CD4-positive, alpha-beta T cell treated with Interleukin-17A for 4 hours (primary cell): ENCODE measurements around the gene USP48.
"Not testable (repeated sequence)": the region's sequence is repeated elsewhere in the genome, so short reads cannot be mapped to it uniquely, and the experiment has no call there.

Experiments used
- DNase-seq: peaks from one replicate; pipeline ENCODE4 v3.0.0-alpha.2; 2020; ENCODE audit warnings: mixed read lengths

USP48 gene, protein sequence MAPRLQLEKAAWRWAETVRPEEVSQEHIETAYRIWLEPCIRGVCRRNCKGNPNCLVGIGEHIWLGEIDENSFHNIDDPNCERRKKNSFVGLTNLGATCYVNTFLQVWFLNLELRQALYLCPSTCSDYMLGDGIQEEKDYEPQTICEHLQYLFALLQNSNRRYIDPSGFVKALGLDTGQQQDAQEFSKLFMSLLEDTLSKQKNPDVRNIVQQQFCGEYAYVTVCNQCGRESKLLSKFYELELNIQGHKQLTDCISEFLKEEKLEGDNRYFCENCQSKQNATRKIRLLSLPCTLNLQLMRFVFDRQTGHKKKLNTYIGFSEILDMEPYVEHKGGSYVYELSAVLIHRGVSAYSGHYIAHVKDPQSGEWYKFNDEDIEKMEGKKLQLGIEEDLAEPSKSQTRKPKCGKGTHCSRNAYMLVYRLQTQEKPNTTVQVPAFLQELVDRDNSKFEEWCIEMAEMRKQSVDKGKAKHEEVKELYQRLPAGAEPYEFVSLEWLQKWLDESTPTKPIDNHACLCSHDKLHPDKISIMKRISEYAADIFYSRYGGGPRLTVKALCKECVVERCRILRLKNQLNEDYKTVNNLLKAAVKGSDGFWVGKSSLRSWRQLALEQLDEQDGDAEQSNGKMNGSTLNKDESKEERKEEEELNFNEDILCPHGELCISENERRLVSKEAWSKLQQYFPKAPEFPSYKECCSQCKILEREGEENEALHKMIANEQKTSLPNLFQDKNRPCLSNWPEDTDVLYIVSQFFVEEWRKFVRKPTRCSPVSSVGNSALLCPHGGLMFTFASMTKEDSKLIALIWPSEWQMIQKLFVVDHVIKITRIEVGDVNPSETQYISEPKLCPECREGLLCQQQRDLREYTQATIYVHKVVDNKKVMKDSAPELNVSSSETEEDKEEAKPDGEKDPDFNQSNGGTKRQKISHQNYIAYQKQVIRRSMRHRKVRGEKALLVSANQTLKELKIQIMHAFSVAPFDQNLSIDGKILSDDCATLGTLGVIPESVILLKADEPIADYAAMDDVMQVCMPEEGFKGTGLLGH

DNA sequence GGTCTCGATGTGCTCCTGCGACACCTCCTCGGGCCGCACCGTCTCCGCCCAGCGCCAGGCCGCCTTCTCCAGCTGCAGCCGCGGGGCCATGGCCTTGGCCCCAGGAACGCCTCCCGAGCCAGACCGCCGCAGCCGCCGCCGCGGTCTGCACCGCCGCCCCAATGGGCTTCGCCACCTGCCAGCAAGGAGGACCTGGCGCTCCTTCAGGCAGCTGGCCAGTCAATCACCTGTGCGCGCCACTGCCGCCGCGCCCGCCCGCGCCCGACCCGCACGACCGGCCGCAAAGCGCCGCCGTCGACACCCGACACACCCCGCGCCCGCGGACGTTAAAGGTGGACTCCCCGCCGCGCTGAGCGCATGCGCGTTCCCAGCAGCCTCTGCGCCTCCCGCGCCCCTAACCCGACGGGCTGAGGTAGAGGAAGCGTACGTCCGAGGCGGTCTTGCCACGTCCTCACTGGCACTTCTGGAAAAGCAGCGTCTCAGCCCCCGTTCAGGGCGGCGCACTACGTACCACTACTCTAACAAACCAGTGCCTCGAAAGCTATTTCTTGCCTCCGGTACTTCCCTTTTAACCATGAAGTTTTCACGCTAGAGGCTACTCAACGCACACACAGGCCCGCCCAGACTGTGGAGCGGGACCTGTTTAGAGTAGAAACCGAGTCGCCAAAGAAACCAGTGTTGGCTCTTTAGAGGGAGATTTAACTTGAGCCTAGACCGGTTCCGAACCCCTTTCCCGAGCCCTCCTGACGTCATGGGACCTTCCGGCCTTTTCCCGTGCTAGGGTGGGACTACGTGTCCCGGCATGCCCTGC, at the start of gene USP48:
Gene USP48 (minus strand): TSS at position 282 of the 811 bp plus-strand sequence. CDS start 192 bp downstream, at position 90.
- peak; percentile 97 for DNase-seq

DNA sequence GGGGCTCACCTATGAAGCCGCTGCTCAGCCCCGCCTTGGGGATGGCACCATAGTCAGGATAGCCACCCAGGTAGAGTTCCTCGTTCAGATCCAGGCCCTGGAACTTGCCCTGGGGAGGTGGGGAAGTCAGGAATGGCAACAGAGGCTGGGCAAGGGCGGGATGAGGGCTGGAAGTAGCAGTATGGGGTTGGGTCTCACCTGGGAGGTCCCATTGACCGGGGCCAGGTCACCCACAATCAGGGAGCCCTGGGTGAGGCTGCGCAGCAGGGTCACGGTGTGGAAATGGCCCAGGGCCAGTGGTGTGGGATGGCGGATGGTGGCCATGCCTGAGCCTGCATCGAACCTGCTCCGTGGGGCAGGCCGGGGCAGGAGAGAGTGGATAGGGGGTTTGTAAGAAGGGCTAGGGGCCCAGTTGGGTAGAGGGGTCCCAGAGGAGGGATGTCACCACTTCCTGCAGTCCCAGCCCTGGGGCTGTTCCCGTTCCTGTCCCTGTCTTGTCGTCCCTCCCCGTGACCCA, 48.6 kb upstream of the USP48 start:
- no peak for DNase-seq

DNA sequence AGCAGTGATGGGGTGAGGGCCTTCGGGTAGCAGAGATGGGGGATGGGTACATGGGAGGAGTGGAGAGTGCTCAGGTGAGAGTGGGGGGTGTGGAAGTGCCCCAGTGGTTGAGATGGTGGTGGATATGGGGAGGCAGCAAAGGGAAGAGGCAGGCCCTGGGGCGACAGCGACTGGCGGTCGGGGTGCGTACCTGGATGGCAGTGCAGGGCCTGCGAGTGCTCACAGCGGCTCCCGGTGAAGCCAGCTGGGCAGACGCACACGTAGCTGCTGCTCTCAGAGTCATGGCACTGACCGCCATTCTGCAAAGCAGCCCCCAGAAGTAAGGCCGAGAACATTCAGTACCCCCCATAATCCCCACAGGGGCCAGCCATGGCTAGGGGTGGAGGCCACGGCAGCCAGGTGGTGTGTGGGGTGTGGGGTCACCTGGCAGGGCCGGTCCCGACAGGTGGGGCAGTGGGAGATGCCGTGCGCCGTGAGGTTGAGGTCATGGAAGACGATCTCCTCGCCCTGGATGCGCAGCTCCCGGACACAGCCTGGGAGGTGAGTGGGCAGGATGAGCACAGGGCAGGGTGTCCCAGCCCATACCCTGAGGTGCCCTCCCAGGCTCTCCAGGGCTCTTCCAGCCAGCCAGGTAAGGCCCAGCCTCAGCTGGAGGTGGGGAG, 48.0 kb upstream of the USP48 start:
- no peak for DNase-seq

DNA sequence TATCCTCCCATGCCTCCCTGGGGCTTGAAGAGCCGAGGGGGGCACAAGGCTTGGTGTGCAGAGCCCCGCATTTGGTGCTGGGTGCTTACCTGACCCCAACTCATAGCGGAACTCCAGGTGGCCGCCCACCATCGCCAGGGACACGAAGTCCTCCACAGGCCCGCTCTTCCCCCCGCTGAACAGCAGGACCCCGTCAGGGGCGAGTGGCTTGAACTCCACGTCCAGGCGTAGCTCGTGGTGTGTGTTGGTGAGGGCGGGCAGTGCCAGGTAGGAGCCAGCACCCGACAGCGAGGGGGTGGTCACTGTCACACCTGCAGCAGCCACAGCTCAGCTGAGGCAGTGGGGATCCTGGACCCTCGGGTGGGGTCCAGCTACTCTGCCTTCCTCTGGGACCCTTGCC, 46.3 kb upstream of the USP48 start:
- DNase-seq: no peak

DNA sequence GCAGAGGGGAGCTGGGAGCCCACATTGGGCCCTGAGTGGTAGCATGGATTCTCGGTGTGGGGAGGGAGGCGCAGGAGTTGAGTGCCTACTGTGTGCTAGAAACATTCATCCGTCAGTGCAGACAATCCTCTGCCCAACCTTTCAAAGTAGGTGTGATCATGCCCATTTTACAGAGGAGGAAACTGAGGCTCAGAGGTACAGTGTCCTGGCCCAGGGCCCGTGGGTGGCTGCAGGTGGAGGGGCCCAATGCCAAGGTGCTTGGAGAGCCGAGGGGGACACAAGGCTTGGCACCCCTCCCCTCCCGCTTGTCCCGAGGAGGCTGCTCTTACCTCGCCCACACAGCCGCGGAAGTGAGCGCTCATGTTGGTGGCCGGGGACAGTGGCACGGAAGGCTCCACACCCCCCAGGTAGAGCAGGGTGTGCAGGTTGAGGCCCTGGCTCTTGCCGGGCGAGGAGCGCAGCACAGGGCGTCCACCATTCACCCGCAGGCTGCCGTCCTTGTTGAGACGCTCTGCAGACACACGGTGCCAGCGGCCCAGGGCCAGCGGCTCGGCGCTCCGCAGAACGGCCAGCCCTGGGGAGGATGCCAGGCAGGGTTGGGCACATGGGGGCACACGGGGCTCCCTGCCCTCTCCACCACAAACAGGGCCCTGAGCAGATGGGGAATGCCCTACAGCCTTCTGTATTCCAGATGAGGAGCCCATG, 45.7 kb upstream of the USP48 start:
- no peak for DNase-seq

DNA sequence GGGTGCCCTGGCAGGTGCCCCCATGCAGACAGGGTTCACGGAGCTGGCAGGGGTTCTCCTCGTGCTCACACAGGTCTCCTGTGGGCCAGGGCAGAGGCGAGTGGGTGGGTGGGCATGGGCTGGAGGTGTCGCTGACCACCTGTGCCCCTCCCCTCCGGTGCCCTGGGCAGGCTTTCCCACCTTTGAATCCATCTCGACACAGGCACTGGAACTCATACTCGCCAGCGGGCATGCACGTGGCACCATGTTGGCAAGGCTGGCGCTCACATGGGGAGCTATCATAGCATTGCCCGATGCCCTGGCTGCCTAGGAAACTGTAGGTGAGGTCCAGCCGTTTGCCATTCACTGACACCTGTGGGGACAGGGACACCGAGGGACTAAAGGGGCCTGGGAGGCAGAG, 45.1 kb upstream of the USP48 start:
- no peak for DNase-seq

DNA sequence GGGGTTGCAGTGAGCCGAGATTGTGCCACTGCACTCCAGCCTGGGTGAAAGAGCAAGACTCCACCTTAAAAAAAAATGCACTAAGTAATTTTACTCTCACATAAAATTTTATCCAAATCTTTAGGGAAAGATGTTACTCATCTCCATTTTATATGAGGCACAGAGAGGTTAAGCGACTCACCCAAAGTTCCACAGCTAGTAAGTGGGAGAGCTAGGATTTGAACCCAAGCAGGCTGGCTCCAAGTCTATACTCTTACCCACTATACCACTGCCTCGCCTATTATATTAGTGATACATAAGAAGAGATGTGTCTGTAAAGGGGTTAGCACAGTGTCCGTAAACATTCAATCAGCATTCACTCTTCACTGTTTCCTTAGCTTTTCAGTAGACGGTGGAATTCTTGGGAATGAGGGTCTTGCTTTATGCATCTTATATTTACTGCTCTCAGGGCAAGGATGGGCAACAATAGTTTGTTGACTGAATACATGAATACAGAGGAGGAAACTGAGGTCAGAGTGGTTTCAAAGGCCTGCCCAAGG, 44.3 kb upstream of the USP48 start:
- no peak for DNase-seq

DNA sequence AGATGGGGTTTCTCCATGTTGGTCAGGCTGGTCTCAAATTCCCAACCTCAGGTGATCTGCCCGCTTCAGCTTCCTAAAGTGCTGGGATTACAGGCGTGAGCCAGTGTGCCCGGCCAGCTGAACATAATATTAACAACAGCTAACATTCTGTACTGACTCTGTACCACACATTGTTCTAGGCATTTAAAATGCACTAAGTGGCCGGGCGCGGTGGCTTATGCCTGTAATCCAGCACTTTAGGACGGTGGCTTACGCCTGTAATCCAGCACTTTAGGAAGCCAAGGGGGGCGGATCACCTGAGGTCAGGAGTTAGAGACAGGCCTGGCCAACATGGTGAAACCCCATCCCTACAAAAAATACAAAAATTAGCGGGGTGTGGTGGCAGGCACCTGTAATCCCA, 43.7 kb upstream of the USP48 start:
- DNase-seq: not testable (repeated sequence)

DNA sequence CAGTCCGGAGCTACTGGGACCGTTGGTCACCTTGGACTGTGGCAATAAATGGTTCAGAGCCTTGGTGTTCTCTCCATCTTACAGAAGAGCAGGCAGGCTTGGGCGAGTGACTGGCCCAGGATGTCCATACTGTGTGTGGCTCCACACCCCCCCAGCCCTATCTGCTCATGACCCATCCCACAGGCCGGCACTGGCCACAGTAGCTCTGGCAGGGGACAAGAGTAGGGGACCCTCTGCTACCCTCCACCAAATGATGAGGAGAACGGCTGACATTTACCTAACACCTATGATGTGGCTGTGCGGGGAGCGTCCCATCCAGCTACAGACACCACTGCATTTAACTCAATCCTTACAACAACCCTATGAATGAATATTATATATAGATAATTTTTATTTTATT, 42.4 kb upstream of the USP48 start:
- no peak for DNase-seq

DNA sequence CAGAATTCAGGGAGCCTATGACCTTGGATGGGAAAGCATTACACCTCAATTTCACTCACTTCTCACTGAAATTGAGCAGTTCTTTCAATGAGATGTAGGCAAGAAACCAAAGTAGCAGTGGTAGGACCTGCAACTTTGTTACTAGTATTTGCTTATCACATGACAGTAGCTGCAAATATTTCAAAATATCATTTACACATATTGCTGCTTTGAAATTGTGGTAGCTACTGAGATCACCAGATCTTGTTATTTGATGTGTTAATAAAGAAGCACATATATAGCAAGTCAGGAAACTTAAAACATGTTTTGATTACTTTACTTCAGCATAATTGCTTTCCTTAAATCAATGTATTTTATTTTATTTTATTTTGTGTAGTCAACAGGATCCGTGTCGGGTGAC, 42.0 kb upstream of the USP48 start:
- DNase-seq: no peak

DNA sequence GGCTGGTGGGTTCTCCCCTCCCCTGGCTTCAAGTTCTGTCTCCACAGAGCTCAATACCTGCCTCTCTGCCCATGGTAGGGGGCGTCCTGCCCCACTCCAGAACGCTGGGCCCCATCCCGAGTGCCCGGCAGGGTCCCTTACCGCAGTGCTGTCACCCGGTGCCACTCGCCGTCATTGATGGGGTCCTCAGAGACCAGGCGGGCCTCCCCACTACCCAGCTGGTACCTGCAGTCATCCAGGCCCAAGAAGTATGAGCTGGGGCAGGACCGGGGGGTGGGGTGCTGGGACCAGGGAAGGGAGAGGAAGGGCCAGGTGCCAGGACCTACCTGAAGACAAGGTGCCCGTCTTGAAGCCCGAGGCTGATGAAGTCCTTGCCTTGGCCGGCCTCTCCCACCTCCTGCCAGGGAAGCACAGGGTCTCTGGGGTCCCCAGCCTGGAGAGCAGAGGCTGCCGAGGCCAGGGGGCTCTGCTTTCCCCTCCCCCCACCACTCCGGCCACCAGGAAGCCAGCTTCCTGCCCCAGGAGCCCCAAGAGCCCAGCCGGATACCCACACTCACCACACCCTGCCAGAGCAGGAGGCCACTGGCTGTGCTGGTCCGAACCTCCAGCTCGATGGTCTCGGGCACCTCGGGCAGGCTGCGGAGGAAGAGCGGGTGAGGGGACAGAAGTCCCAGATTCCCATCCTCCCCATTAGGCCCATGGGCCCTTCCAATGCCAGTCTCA, 41.2 kb upstream of the USP48 start:
- DNase-seq: no peak

DNA sequence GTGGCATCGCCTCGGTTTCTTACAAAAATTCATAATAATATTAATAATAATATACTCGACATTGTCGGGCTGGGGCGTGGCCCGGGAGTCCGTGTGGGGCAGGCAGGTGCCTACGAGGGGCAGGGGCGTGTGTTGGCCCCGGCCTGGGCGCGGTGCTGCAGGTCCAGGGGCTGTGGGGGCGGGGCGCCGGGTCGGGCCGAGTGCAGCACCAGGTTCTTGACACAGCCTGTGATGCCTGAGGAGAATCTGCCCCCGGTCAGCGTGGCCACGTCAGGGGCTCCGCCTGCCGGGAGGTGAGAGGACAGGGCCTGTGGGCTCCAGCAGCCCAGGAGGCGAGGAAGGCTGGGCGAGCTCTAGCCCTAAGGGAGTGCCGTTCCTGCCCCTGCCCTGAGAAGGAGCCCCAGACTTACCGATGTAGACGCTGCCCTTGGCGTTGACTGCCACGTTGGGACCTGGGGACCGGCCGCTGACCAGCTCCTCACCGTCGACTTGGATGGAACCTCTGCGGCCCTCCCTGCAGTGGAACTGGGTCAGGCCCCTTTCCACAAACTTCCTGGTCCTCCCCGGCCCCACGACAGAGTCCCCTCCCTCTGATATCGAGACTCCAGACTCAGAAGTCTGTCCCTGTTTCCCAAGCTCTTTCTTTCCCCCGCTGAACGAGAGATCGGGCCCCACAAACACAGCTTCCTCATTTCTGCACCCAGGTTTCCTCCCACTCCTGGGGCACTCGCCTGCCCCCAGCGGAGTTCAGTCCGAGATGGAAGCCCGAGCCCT, 40.4 kb upstream of the USP48 start:
- no peak for DNase-seq

DNA sequence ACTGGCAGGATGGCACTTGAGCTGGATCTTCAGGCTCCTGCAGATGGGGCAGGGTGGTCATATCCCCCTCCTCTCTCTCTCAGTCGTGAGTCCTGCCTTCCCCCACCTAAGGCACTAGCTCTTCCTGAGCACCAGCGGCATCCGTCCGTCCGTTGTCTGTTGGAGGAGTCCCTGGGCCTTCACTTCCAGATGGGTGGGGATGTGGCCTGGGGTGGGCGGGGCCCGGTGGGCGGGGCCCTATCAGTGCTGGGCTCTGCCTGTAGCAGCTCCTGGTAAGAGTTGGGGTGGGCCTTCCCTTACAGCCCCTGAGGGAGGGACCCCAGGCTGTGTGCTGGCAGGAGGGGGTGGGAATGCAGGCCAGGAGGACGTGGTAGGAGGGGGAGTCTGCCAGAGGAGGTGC, 39.4 kb upstream of the USP48 start:
- no peak for DNase-seq

DNA sequence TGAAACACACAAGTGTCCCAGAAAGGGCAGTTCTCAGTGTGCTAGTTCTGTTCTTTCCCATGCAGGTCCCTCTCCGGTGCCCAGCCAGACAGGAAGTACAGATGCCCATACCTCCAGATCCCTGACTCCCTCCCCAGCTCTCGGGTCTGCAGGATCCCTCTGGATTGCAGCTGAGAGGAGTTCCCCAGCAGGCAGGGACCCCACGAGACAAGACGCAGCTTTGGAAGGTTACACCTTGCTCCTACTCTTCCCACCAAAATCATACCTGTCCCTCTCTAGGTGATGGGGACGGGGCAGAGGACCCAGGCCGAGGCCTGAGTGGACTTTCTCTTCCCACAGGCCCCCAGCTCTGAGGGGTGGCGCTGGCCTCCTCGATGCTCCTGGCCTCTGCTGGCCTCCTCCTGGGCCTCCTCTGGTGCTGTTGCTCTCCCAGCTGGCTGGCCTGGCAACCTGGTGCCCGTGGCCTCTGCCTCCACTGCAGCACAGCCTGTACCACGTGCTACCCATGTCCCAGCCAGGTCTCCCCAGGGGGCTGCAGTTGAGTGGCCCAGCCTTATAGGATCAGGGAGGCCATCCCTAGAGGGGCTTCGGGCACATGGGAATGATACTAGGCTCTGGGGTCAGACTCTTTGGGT, 38.6 kb upstream of the USP48 start:
- DNase-seq: no peak

DNA sequence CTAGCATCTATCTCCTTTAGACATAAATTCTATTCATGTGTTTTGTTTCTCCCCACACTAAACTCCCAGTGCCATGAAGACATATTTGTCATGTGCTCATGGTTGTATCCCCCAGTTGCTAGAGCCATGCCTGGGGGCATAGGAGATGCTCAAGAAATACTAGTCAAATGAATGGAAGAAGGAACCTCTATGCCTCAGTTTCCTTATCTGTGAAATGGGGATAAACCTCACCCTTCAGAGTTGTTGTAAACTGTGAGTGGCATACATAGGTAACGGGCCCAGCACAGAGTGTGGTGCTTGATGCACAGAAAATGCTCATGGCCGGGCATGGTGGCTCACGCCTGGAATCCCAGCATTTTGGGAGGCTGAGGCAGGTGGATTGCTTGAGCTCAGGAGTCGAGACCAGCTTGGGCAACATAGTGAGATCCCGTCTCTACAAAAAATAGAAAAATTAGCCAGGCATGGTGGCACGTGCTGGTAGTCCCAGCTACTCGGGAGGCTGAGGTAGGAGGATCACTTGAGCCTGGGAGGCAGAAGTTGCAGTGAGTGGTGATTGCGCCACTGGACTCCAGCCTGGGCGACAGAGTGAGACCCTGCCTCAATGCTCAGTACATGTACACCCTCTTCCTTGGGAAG, 37.8 kb upstream of the USP48 start:
- DNase-seq: no peak

DNA sequence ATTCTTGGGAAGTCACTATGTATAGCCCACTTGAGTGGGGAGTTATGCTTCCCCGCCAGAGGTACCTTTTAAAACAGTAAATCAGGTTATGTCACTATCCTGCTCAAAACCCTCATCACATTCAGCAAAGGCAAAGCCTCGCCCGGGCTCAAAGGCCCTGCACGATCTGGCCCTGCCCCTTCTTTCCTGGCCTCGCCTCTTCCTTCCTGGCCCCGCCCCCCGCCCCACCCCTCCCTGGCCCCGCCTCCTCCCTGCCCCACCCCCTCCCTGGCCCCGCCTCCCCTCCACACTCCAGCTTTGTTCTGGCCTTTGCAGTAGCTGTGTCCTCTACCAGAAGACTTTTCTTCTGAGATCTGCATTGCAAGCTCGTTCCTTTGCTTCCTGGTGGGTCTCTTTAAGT, 35.7 kb upstream of the USP48 start:
- peak; percentile 37 for DNase-seq

DNA sequence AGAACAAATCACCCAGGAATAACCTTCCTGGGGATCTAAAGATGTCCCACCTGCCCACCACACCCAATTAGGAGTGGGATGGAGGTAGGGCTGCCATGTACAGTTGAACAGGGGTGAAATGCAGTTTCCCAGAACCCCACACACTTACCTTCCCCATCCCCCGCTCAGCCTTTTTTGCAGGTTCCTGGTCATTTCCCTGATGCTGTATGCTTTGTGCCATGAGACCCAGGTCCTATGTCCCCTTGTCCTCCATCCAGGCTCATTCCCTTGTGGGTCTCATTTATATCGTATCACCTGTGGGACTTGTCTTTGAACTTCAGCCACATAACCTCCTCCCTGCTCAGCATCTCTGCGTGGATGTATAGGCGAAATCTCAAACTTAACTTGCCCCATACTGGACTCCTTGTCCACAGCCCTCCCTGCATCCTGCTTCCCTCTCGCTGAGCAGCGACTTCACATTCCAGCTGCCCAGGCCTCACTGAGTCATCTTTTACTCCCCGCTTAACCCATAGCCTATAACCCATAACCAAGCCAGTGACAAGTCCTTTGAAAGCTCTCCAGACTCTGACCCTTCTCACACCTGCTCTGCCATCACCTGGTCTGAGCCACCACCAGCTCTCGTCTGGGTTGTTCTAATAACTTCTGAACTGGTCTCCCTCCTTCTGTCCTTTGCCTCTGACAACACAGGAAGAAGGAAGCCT, 33.8 kb upstream of the USP48 start:
- no peak for DNase-seq
